Mesenchymal stem cell (in vitro differentiated cells and primary cell): ENCODE measurements around the gene CTF1.

Experiments used
- DNase-seq: peaks from one replicate; pipeline ENCODE4 v3.0.0-alpha.2; 2013
- H2AFZ ChIP-seq: one replicate; pipeline ENCODE4 v1.6.1; 2013; ENCODE audit warnings: low read depth, mild to moderate bottlenecking, control low read depth, inconsistent platforms, low read length, moderate library complexity
- H2AK5ac ChIP-seq: 2 replicates; pipeline ENCODE4 v1.6.1; 2013; ENCODE audit warnings: low read length, moderate library complexity, mild to moderate bottlenecking, inconsistent platforms; ENCODE audit not compliant: severe bottlenecking
- H2BK120ac ChIP-seq: one replicate; pipeline ENCODE4 v1.6.1; 2013; ENCODE audit warnings: low read depth, mild to moderate bottlenecking, inconsistent platforms, low read length, moderate library complexity
- H2BK12ac ChIP-seq, 2 experiments: one replicate each; pipeline ENCODE4 v1.6.1; 2013; ENCODE audit warnings: inconsistent platforms in 2 of 2, low read length in 2 of 2, mild to moderate bottlenecking in 2 of 2, moderate library complexity in 2 of 2, control low read depth in 1 of 2
- H2BK15ac ChIP-seq: one replicate; pipeline ENCODE4 v1.6.1; 2013; ENCODE audit warnings: mild to moderate bottlenecking, low read depth, inconsistent platforms; ENCODE audit not compliant: poor library complexity, severe bottlenecking
- H2BK5ac ChIP-seq: 2 replicates; pipeline ENCODE4 v1.6.1; 2013; ENCODE audit warnings: low read depth, mild to moderate bottlenecking, low read length, control low read depth, inconsistent platforms; ENCODE audit not compliant: poor library complexity, severe bottlenecking
- H3K14ac ChIP-seq, 2 experiments: one replicate each; pipeline ENCODE4 v1.6.1; 2013; ENCODE audit warnings: inconsistent platforms in 2 of 2, low read length in 2 of 2, control low read depth in 1 of 2, mild to moderate bottlenecking in 1 of 2, moderate library complexity in 1 of 2
- H3K18ac ChIP-seq, 2 experiments: one replicate each; pipeline ENCODE4 v1.6.1; 2013; ENCODE audit warnings: inconsistent platforms in 2 of 2, low read length in 2 of 2, control low read depth in 1 of 2, low read depth in 1 of 2, mild to moderate bottlenecking in 1 of 2
- H3K23ac ChIP-seq, 2 experiments: one replicate each; pipeline ENCODE4 v1.6.1; 2013; ENCODE audit warnings: inconsistent platforms in 2 of 2, low read length in 2 of 2, mild to moderate bottlenecking in 2 of 2, moderate library complexity in 2 of 2, control low read depth in 1 of 2
- H3K27ac ChIP-seq: 2 replicates; pipeline ENCODE4 v1.5.1; 2013; ENCODE audit warnings: mild to moderate bottlenecking, moderate library complexity, low read length, control low read depth, inconsistent platforms; ENCODE audit not compliant: poor library complexity, severe bottlenecking
- H3K27me3 ChIP-seq, 2 experiments: 2 replicates each; pipeline versions ENCODE4 v1.6.1 to v1.7.0; 2013; ENCODE audit warnings: low read length in 2 of 2, mild to moderate bottlenecking in 2 of 2, moderate library complexity in 2 of 2, control low read depth in 1 of 2, inconsistent platforms in 1 of 2; ENCODE audit not compliant: control insufficient read depth in 1 of 2, insufficient read depth in 1 of 2
- H3K36me3 ChIP-seq, 2 experiments: 2 replicates each; pipeline versions ENCODE4 v1.6.1 to v1.7.0; 2013; ENCODE audit warnings: low read length in 2 of 2, control low read depth in 1 of 2, inconsistent platforms in 1 of 2, low read depth in 1 of 2, mild to moderate bottlenecking in 1 of 2; ENCODE audit not compliant: insufficient read depth in 2 of 2, control insufficient read depth in 1 of 2
- H3K4ac ChIP-seq, 2 experiments: one replicate each; pipeline ENCODE4 v1.6.1; 2013; ENCODE audit warnings: inconsistent platforms in 2 of 2, low read length in 2 of 2, mild to moderate bottlenecking in 2 of 2, moderate library complexity in 2 of 2, control low read depth in 1 of 2, low read depth in 1 of 2
- H3K4me1 ChIP-seq: 2 replicates; pipeline ENCODE4 v1.6.1; 2013; ENCODE audit warnings: low read depth, low read length, control low read depth; ENCODE audit not compliant: control insufficient read depth, insufficient read depth
- H3K4me2 ChIP-seq: 2 replicates; pipeline ENCODE4 v1.6.1; 2013; ENCODE audit warnings: low read length, mild to moderate bottlenecking, inconsistent platforms; ENCODE audit not compliant: poor library complexity, severe bottlenecking
- H3K4me3 ChIP-seq, 2 experiments: 2 replicates each; pipeline versions ENCODE4 v1.5.1 to v1.7.0; 2013; ENCODE audit warnings: low read length in 2 of 2, mild to moderate bottlenecking in 2 of 2, control low read depth in 1 of 2, low read depth in 1 of 2; ENCODE audit not compliant: insufficient read depth in 1 of 2
- H3K79me1 ChIP-seq: replicated peaks from 2 replicates; pipeline ENCODE4 v1.6.1; 2013; ENCODE audit warnings: mild to moderate bottlenecking, control low read depth, low read length, inconsistent platforms; ENCODE audit not compliant: poor library complexity, severe bottlenecking
- H3K9ac ChIP-seq: 2 replicates; pipeline ENCODE4 v1.7.0; 2013; ENCODE audit warnings: mild to moderate bottlenecking, low read length, moderate library complexity
- H3K9me3 ChIP-seq: 2 replicates; pipeline ENCODE4 v1.7.0; 2013; ENCODE audit warnings: mild to moderate bottlenecking, low read length; ENCODE audit not compliant: control insufficient read depth
- H4K8ac ChIP-seq: one replicate; pipeline ENCODE4 v1.6.1; 2013; ENCODE audit warnings: inconsistent platforms, mild to moderate bottlenecking, low read length, moderate library complexity
- H4K91ac ChIP-seq: one replicate; pipeline ENCODE4 v1.6.1; 2013; ENCODE audit warnings: mild to moderate bottlenecking, low read length, inconsistent platforms
- WGBS: methylation state at CpG from one replicate; pipeline ENCODE4 v1.1.7; 2013; ENCODE audit warnings: mixed read lengths; 5-methylcytosine and 5-hydroxymethylcytosine counted together

CTF1 gene

GRCh38 chr16:30894540-30895368, 1.7 kb upstream of the CTF1 start:
- Histone ChIP-seq H3K4me1 (peaks cover 30% of the 10 kb centered on the region), H2BK15ac (no peak overlapping the region), H3K23ac (no peak overlapping the region), H4K8ac (peak overlapping the region; percentile 95), H2BK120ac (no peak overlapping the region), H2AK5ac (no peak overlapping the region), H2AFZ (peak overlapping the region; percentile 96), H2BK5ac (no peak overlapping the region), H3K27ac (peak overlapping the region; percentile 76), H3K4me2 (no peak overlapping the region), H3K27me3 (no peaks in the 10 kb centered on the region), H3K9ac (peak overlapping the region; percentile 84), H3K14ac (no peak overlapping the region), H3K4me3 (peak overlapping the region; percentile 52 to 74), H3K4ac (peak overlapping the region; percentile 24 to 64), H3K18ac (peak overlapping the region; percentile 90 to 99), H3K79me1 (peaks cover 16% of the 10 kb centered on the region), H3K36me3 (peaks cover 18% of the 10 kb centered on the region in 2 experiments), H4K91ac (peak overlapping the region; percentile 90), H2BK12ac (peak overlapping the region; percentile 50 to 90), H3K9me3 (no peaks in the 10 kb centered on the region)
- DNase-seq: peak; percentile 3
- WGBS: 56% methylated on average over 14 of the region's 16 CpGs

GRCh38 chr16:30895627-30896260, 670 bp upstream of the CTF1 start:
- H3K79me1 ChIP-seq: peaks cover 16% of the 10 kb centered on the region
- peak overlapping the region; percentile 96 for H2BK5ac ChIP-seq
- H2BK120ac ChIP-seq: peak overlapping the region; percentile 74
- DNase-seq: no peak
- WGBS: 63% methylated on average over 32 of the region's 32 CpGs
- peak overlapping the region; percentile 55 for H2BK15ac ChIP-seq
- no peaks in the 10 kb centered on the region for H3K27me3 ChIP-seq
- H3K14ac ChIP-seq: peak overlapping the region in 1 of 2 experiments; percentile 72
- H3K9ac ChIP-seq: peak overlapping the region; percentile 96
- peak overlapping the region; percentile 41 for H4K91ac ChIP-seq
- H3K9me3 ChIP-seq: no peaks in the 10 kb centered on the region
- H3K4me3 ChIP-seq: peak overlapping the region in 1 of 2 experiments; percentile 84
- H2AFZ ChIP-seq: peak overlapping the region; percentile 46
- H2BK12ac ChIP-seq: peak overlapping the region; percentile 7 to 88
- peaks cover 29% of the 10 kb centered on the region for H3K4me1 ChIP-seq
- peak overlapping the region in 1 of 2 experiments; percentile 5 for H3K23ac ChIP-seq
- H2AK5ac ChIP-seq: peak overlapping the region; percentile 46
- peak overlapping the region; percentile 96 for H4K8ac ChIP-seq
- H3K27ac ChIP-seq: peak overlapping the region; percentile 97
- peak overlapping the region; percentile 89 to 91 for H3K4ac ChIP-seq
- peaks cover 15 to 19% of the 10 kb centered on the region in 2 experiments for H3K36me3 ChIP-seq
- H3K4me2 ChIP-seq: peak overlapping the region; percentile 67
- peak overlapping the region; percentile 4 to 94 for H3K18ac ChIP-seq

DNA sequence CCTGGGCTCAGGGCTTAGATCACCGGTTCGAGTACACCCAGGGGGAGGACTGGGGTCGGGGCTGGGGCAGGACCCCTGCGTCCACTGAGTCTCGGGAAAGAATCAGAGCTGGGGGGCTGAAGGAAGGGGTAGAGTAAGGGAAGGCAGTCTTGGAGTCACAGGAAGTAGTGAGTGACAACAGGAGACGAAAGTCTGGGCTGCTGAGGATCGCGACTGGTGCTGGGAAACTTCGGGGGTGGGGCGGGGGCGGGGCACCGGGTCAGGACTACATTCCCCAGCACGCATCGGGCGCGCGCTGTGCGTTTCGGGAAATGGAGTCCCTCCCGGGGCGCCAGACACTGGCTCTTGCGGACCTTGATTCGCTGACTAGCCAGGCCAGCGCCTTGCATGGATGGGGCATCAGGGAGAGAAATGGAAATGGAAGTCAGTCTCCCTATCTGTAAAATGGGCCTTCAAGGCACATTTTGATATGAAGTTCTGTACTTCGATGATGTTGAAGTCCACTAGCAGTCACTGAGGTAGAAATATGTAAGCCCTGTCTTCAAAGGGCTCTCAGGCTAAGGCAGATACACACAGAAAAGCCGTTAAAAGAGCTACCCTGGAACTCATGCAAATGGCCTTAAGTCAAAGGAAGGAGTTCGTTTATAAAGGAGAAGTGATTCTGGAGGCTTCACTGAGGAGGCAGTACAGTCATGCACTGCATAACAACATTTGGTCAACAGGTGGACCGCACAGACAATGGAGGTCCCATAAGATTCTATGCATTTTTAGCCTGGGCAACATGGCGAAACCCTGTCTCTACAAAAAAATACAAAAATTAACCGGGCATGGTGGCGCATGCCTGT, 697 bp downstream of the CTF1 start:
- H2BK120ac ChIP-seq: peak overlapping the region; percentile 80
- H3K9ac ChIP-seq: peak overlapping the region; percentile 96
- H2BK12ac ChIP-seq: peak overlapping the region in 1 of 2 experiments; percentile 81
- H3K4me3 ChIP-seq: peak overlapping the region; percentile 58 to 84
- H3K27me3 ChIP-seq: no peaks in the 10 kb centered on the region
- H2BK15ac ChIP-seq: peak overlapping the region; percentile 60
- peak overlapping the region in 1 of 2 experiments; percentile 15 for H3K23ac ChIP-seq
- peak overlapping the region; percentile 62 to 94 for H3K4ac ChIP-seq
- H3K9me3 ChIP-seq: no peaks in the 10 kb centered on the region
- peaks cover 29% of the 10 kb centered on the region for H3K4me1 ChIP-seq
- peak overlapping the region; percentile 85 for H4K8ac ChIP-seq
- peak overlapping the region; percentile 58 for H2AK5ac ChIP-seq
- peak overlapping the region in 1 of 2 experiments; percentile 93 for H3K14ac ChIP-seq
- peak overlapping the region; percentile 67 for H3K4me2 ChIP-seq
- H3K27ac ChIP-seq: peak overlapping the region; percentile 97
- H3K36me3 ChIP-seq: peaks cover 8 to 11% of the 10 kb centered on the region in 2 experiments
- H2AFZ ChIP-seq: peak overlapping the region; percentile 43
- H4K91ac ChIP-seq: peak overlapping the region; percentile 60
- 20% methylated on average over 31 of the region's 31 CpGs for WGBS
- H2BK5ac ChIP-seq: peak overlapping the region; percentile 99
- H3K79me1 ChIP-seq: peaks cover 16% of the 10 kb centered on the region
- DNase-seq: peak; percentile 96
- peak overlapping the region; percentile 65 to 94 for H3K18ac ChIP-seq
